Caco-2 (cell line): Measurements from ENCODE around the gene IPO11. TPM values are rescaled to one million over a fixed set of nuclear protein-coding genes. Genes with fewer than 3 reads are reported as not detected.

ENCODE experiments used
- BruUV-seq: library from RNA; stranded (reverse); fragments of 400-500 nt; replicated peaks from 2 replicates; lab custom pipeline; 2021; lab: Mats Ljungman, UMichigan
- CTCF ChIA-PET: fragments of 300-600 bp; sonication (Branson Sonifier 250); formaldehyde crosslinking; loops from one replicate; lab custom pipeline; 2022; ENCODE audit warnings: antibody characterized with exemption; lab: Charles Lee
- POLR2A ChIA-PET: fragments of 300-600 bp; sonication (Branson Sonifier 250); formaldehyde crosslinking; loops from one replicate; lab custom pipeline; 2022; ENCODE audit warnings: antibody characterized with exemption; lab: Charles Lee
- DNase-seq, 2 experiments: peaks; one replicate each; pipeline versions ENCODE4 v3.0.0 to v3.0.0-alpha.2; 2020 to 2022
- H3K27me3 ChIP-seq: replicated peaks from 2 replicates; pipeline ENCODE4 v1.6.0; 2011; ENCODE audit warnings: low read length; ENCODE audit not compliant: control insufficient read depth, insufficient read depth
- H3K36me3 ChIP-seq: 2 replicates; pipeline ENCODE4 v1.5.1; 2011; ENCODE audit warnings: low read length; ENCODE audit not compliant: control insufficient read depth, insufficient read depth
- H3K4me1 ChIP-seq: fragments of 250-450 bp; sonication (Bioruptor Pico); 2 replicates; pipeline ENCODE4 v1.5.1; 2020; ENCODE audit warnings: mild to moderate bottlenecking
- H3K4me3 ChIP-seq: 2 replicates; pipeline ENCODE4 v1.5.1; 2011; ENCODE audit warnings: low read depth, mild to moderate bottlenecking, control low read depth, low read length
- H3K9me3 ChIP-seq: fragments of 250-450 bp; sonication (Bioruptor Pico); 2 replicates; pipeline ENCODE4 v1.5.1; 2020; ENCODE audit warnings: mild to moderate bottlenecking, moderate library complexity
- H3K27ac Mint-ChIP-seq: one replicate; pipeline ENCODE4 v1.8.0; 2022; ENCODE audit warnings: mixed read lengths; ENCODE audit not compliant: unreplicated experiment
- H3K27me3 Mint-ChIP-seq: one replicate; pipeline ENCODE4 v1.8.0; 2022; ENCODE audit warnings: mixed read lengths; ENCODE audit not compliant: insufficient read depth, unreplicated experiment
- H3K36me3 Mint-ChIP-seq: one replicate; pipeline ENCODE4 v1.8.0; 2022; ENCODE audit warnings: mild to moderate bottlenecking, mixed read lengths; ENCODE audit not compliant: insufficient read depth, unreplicated experiment
- H3K4me1 Mint-ChIP-seq: one replicate; pipeline ENCODE4 v1.8.0; 2022; ENCODE audit warnings: low read depth, mixed read lengths; ENCODE audit not compliant: unreplicated experiment
- H3K4me3 Mint-ChIP-seq: one replicate; pipeline ENCODE4 v1.8.0; 2022; ENCODE audit warnings: mild to moderate bottlenecking, moderate library complexity, mixed read lengths; ENCODE audit not compliant: unreplicated experiment
- H3K9me3 Mint-ChIP-seq: one replicate; pipeline ENCODE4 v1.8.0; 2022; ENCODE audit warnings: mixed read lengths; ENCODE audit not compliant: unreplicated experiment
- intact Hi-C: fragments of 100-400 bp; cut with micrococcal nuclease; formaldehyde crosslinking; loops from one replicate; pipeline ENCODE4 v1.10.0; 2022; ENCODE audit not compliant: unreplicated experiment
- total RNA-seq: library from RNA; stranded (reverse); gene quantifications from 2 replicates; pipeline ENCODE4 v1.2.3, GENCODE V29; 2022
- TF ChIP-seq, protein P1 (sequence below), 2 experiments: fragments of 200-600 bp in 1 of 2; IDR thresholded peaks; 1 replicate in 1 of 2; 2 replicates in 1 of 2; pipeline versions ENCODE4 v1.5.1 to v1.8.0; 2011 to 2022; ENCODE audit warnings: antibody characterized with exemption in 1 of 2, control low read depth in 1 of 2, inconsistent platforms in 1 of 2, low read depth in 1 of 2, low read length in 1 of 2, mild to moderate bottlenecking in 1 of 2, moderate library complexity in 1 of 2; ENCODE audit not compliant: insufficient read depth in 1 of 2, severe bottlenecking in 1 of 2, unreplicated experiment in 1 of 2

The IPO11 gene
- total RNA-seq, 1 experiment from 2014 or later, result 54.1 TPM

DNA sequence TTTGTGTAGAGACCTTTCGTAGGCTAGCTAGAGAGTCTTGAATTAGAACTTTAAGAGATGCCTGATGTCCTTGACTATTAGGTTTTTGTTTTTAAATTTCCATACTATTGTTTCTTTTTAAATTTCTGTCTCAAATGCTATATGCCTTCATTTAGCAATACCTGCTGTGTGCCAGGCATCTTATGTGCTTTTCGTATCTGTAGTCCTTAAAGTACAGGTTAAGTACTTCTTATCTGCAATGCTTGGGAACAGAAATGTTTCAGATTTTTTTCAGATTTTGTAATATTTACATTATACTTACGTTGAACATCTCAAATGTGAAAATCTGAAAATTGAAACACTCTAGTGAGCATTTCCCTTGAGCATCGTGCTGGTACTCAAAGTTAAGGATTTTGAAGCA is 49.0 kb downstream of the IPO11 start:
- Histone ChIP-seq H3K9me3 (no peaks in the 10 kb centered on the region), H3K4me1 (peaks cover 21% of the 10 kb centered on the region), H3K36me3 (0 out of 2 replicates have a peak, but pooled peaks cover 1% of the 10 kb centered on the region), H3K4me3 (no peak overlapping the region), H3K27me3 (no peaks in the 10 kb centered on the region)
- H3K4me1 Mint-ChIP-seq, result peaks cover 12% of the 10 kb centered on the region
- TF ChIP-seq, protein P1, sequence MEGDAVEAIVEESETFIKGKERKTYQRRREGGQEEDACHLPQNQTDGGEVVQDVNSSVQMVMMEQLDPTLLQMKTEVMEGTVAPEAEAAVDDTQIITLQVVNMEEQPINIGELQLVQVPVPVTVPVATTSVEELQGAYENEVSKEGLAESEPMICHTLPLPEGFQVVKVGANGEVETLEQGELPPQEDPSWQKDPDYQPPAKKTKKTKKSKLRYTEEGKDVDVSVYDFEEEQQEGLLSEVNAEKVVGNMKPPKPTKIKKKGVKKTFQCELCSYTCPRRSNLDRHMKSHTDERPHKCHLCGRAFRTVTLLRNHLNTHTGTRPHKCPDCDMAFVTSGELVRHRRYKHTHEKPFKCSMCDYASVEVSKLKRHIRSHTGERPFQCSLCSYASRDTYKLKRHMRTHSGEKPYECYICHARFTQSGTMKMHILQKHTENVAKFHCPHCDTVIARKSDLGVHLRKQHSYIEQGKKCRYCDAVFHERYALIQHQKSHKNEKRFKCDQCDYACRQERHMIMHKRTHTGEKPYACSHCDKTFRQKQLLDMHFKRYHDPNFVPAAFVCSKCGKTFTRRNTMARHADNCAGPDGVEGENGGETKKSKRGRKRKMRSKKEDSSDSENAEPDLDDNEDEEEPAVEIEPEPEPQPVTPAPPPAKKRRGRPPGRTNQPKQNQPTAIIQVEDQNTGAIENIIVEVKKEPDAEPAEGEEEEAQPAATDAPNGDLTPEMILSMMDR (IDR thresholded peaks at IDR 0.05; ENCODE audit: insufficient read depth in 1 of 2, low read depth in 1 of 2, low read length in 1 of 2, severe bottlenecking in 1 of 2, unreplicated experiment in 1 of 2), result no peak
- intact Hi-C loops, result loop anchor here (1.0 to 10.0 kb wide), 2 partner anchors 77 to 173 kb away; no protein-coding TSS in a partner anchor
- no peak overlapping the region for H3K4me3 Mint-ChIP-seq
- no peak for DNase-seq
- no TSS peak for BruUV-seq
- H3K9me3 Mint-ChIP-seq, result no peaks in the 10 kb centered on the region
- CTCF ChIA-PET, result no interaction called here
- H3K36me3 Mint-ChIP-seq, result peaks cover 10% of the 10 kb centered on the region
- H3K27me3 Mint-ChIP-seq, result no peaks in the 10 kb centered on the region
- no peak overlapping the region for H3K27ac Mint-ChIP-seq
- POLR2A ChIA-PET, result no interaction called here

DNA sequence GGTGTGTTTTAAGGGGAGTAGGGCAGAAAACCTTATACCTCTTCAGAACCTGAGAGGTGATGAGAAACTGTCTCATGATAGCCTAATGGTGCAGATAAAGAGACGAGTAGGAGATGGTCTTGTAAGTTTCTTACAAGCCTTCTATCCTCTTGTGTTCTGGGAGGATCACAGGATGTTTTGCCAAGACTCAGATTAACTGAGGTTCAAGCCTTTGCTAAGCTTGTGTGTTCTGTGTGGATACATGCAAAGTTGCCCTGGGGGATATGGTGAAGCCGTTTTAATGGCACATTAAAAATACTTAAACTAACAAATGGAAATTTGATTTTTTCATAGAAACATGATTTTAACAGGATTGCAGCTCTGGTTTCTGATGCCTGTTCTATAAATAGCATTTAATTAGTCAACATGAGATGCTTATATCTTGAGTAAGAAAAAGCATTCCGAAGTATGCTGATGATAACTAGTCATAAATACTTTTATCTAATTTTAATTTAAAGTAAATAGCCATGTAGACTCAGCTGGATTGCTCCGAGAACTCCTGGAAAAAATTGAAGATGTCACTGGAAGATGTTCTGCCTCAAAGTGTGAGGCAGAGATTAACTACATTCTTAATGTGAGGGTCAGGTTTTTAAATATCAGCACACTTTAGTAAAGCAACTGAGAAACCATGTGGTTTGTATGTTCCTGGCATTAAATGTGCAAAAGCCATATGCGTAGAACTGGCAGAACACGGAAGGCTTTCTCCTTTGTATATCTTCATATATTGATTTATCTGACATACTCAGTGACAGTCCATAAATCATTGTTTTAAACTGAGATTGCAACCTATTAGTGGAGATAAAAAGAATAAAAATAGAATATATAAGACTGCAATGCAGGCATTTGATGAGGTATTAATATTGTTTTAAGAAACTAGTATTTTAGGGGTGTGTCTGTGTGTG is 53.7 kb downstream of the IPO11 start:
- Mint-ChIP-seq H3K4me3 (no peak overlapping the region), H3K9me3 (no peaks in the 10 kb centered on the region), H3K27me3 (no peaks in the 10 kb centered on the region), H3K4me1 (peaks cover 5% of the 10 kb centered on the region), H3K27ac (no peak overlapping the region), H3K36me3 (peaks cover 33% of the 10 kb centered on the region)
- POLR2A ChIA-PET, result no interaction called here
- Histone ChIP-seq H3K4me1 (peaks cover 8% of the 10 kb centered on the region), H3K9me3 (no peaks in the 10 kb centered on the region), H3K36me3 (no peaks in the 10 kb centered on the region), H3K4me3 (no peak overlapping the region), H3K27me3 (no peaks in the 10 kb centered on the region)
- no TSS peak for BruUV-seq
- DNase-seq, result no peak
- intact Hi-C loops, result loop anchor here (10.0 kb wide), 1 partner anchor 169 kb away; no protein-coding TSS in a partner anchor
- CTCF ChIA-PET, result no interaction called here
- TF ChIP-seq, protein P1 (IDR thresholded peaks at IDR 0.05; ENCODE audit: insufficient read depth in 1 of 2, low read depth in 1 of 2, low read length in 1 of 2, severe bottlenecking in 1 of 2, unreplicated experiment in 1 of 2), result no peak

DNA sequence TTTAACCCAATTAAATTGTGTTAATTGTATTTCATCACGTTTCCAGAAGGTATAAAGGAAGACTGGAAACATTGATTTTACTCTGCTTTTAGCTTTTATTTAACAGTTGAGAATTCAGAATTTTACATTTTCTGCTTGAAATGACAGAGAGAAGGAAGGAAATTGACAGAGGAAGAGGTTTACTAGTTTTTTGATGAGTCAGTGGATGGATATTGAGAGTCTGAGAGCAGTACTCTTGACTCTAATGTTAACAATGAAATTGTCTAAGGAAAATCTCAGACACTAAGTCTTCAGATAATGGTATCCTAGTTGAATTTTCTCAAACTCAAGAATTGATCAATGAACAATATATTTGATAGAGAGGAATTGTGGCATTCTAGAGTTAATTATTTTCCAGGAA is 60.6 kb downstream of the IPO11 start:
- H3K9me3 ChIP-seq, result no peaks in the 10 kb centered on the region
- BruUV-seq, result no TSS peak
- DNase-seq, result no peak
- Mint-ChIP-seq H3K36me3 (peaks cover 12% of the 10 kb centered on the region), H3K4me1 (no peaks in the 10 kb centered on the region), H3K27me3 (no peaks in the 10 kb centered on the region), H3K9me3 (no peaks in the 10 kb centered on the region), H3K27ac (no peak overlapping the region), H3K4me3 (no peak overlapping the region)
- no peaks in the 10 kb centered on the region; the same call in 1 of the 2 replicates for H3K36me3 ChIP-seq
- intact Hi-C loops, result no loop called here
- TF ChIP-seq, protein P1 (IDR thresholded peaks at IDR 0.05; ENCODE audit: insufficient read depth in 1 of 2, low read depth in 1 of 2, low read length in 1 of 2, severe bottlenecking in 1 of 2, unreplicated experiment in 1 of 2), result no peak
- POLR2A ChIA-PET, result no interaction called here
- no peak overlapping the region for H3K4me3 ChIP-seq
- CTCF ChIA-PET, result no interaction called here
- H3K4me1 ChIP-seq, result no peaks in the 10 kb centered on the region
- H3K27me3 ChIP-seq, result no peaks in the 10 kb centered on the region
